ENCODE results near the gene RFPL2.
A peak's percentile ranks its signal among the peaks of the same experiment; 100 is the strongest.
"Not testable (repeated sequence)": the region's sequence is repeated elsewhere in the genome, so short reads cannot be mapped to it uniquely, and the experiment has no call there.

The RFPL2 gene

GRCh38 chr22:32144496-32145274 lies 60.2 kb downstream of the RFPL2 start:
- DNase-seq (ENCODE audit: low spot score): no peak
- no peak for TF ChIP-seq CTCF (IDR thresholded peaks at IDR 0.05; ENCODE audit: borderline replicate concordance, control extremely low read depth, extremely low read depth, insufficient read depth, missing control alignments)
- in situ Hi-C loops (cut with MboI; ENCODE audit: low sequenced_read_pairs, unreplicated experiment): no loop called here

- in situ Hi-C loops (cut with MboI; ENCODE audit: low sequenced_read_pairs, unreplicated experiment): no loop called here
- no peak for DNase-seq (ENCODE audit: low spot score)
- no peak for TF ChIP-seq CTCF (IDR thresholded peaks at IDR 0.05; ENCODE audit: borderline replicate concordance, control extremely low read depth, extremely low read depth, insufficient read depth, missing control alignments)
Measured at GRCh38 chr22:32142600-32142999, 62.3 kb downstream of the RFPL2 start.

- in situ Hi-C loops (cut with MboI; ENCODE audit: low sequenced_read_pairs, unreplicated experiment); DNase-seq (ENCODE audit: low spot score): not testable (repeated sequence)
- peak; percentile 36 for TF ChIP-seq CTCF (IDR thresholded peaks at IDR 0.05; ENCODE audit: borderline replicate concordance, control extremely low read depth, extremely low read depth, insufficient read depth, missing control alignments)
Measured at GRCh38 chr22:32140688-32141087, 64.2 kb downstream of the RFPL2 start.

All from GM13976 (cell line).